Activated CD4-positive, alpha-beta T cell treated with anti-CD3 and anti-CD28 coated beads for 1 hour (primary cell): ENCODE data around the gene SDF2L1.
A peak's percentile ranks its signal among the peaks of the same experiment; 100 is the strongest.
"Not testable (repeated sequence)": the region's sequence is repeated elsewhere in the genome, so short reads cannot be mapped to it uniquely, and the experiment has no call there.

Experiments used
- DNase-seq: peaks from one replicate; pipeline ENCODE4 v3.0.0-alpha.2; 2020

SDF2L1 gene

DNA sequence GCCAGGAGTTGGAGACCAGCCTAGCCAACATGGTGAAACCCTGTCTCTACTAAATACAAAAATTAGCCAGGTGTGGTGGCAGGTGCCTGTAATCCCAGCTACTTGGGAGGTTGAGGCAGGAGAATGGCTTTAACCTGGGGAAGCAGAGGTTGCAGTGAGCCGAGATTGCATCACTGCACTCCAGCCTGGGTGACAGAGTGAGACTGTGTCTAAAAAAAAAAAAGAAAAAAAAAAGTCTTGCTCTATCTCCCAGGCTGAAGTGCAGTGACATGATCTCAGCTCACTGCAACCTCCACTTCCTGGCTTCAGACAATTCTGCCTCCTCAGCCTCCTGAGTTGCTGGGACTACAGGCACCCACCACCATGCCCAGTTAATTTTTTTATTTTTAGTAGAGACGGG is 4.7 kb upstream of the SDF2L1 start:
- not testable (repeated sequence) for DNase-seq

DNA sequence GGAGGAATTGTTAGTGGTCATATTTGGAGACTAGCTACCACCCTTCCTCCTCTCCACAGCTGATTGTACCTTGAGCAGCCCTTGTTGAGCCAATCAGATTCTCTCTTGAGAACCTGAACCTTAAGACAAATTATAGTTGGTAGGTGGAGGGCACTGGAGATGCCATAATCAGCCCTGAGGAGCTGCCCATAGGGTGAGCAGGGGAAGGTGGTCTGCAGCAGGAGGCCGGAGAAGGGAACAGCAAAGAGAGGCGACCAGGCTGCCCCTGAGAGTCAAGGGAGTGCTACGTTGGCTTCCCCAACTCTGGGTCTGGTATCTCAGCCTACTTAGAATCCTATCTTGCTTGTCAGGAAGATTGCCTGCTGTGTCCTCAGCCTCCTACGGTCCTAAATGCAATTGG is 2.7 kb upstream of the SDF2L1 start:
- no peak for DNase-seq

DNA sequence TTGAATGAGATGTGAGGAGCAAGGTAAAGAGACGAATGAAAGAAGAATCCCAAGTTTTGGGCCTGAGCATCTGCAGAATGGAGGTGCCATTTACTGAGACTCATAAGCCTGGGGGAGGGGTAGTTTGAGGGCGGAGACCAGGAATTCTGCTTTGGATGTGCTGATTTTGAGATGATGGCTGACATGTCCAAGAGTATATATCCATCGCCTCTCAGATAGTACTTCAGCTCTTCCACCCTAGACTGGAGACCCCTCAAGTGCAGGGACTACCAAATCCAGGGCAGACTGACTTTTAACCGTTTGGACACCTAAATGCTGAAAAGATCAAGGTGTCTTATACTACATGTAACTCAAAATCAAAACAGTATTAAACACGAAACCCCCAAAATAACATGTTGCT is 1.3 kb upstream of the SDF2L1 start:
- DNase-seq: no peak

DNA sequence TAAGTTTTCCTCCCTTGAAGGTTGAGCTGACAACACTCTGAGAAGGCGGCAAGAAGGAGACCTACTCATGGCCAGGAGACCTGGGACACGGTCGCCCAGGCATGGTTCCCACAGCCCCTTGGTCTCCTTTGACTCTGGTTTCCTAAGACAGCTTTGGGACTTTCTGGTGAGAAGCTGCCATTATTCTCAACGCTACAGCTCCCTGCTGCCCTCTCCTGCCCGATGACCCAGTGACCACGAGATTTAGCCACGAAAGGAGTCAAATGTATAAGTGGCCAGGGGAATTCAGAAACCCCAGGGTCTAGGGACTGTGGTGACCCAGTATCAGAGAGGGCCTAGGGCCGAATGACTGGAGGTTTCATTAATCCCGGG is 699 bp upstream of the SDF2L1 start:
- DNase-seq: no peak

DNA sequence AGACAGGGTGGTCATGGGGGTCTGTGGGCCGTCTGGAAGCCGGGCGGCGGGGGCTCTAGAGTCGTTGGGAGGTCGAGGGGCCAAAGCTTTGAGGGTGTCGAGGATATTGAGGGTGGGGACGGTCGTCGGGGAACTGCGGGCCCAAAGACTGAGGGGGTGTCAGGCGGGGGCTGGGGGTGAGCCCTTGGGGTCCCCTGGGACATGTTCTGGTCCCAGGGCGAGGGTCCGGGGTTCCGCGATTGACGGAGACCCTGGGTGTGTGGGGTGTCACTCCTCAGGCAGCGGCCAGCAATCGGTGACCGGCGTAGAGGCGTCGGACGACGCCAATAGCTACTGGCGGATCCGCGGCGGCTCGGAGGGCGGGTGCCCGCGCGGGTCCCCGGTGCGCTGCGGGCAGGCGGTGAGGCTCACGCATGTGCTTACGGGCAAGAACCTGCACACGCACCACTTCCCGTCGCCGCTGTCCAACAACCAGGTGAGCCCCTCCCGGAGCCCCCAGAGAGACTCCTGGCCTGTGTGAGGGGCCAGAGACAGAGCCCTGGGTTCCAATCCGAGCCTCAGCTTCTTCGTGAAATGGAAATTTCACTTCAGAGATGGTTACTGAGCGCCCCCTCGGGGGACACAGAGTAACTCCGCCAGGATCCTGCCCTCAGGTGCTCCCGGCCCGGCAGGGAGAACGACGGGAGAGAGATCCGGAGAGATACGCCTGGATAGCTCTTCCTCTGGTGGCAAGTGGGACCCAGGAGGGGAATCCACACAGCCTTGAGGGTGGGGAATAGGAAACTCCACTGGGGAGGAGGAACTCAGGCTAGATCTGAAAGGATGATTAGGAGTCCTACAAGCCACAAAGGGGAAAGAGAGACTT is 714 bp downstream of the SDF2L1 start:
- peak; percentile 39 for DNase-seq

DNA sequence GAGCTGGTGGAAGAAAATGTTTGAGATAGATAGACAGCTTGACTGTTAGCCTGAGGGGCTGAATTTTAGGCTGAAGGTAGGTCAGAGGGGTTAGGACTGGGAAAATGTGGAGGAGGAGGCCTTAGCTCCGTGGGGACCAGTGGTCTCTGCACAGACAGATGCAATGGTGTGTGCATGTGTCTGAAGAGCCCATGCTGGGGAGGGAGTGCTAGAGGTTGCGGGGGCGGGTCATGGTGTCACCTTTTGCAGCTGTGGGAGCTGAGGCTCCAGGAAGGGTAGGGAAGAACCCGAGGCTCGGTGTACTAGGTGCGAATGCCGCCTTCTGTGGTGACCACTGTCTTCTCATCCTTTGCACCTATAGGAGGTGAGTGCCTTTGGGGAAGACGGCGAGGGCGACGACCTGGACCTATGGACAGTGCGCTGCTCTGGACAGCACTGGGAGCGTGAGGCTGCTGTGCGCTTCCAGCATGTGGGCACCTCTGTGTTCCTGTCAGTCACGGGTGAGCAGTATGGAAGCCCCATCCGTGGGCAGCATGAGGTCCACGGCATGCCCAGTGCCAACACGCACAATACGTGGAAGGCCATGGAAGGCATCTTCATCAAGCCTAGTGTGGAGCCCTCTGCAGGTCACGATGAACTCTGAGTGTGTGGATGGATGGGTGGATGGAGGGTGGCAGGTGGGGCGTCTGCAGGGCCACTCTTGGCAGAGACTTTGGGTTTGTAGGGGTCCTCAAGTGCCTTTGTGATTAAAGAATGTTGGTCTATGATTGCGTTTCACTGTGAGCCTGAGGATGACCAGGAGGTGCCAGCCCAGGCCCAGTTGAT is 1.6 kb downstream of the SDF2L1 start:
- no peak for DNase-seq

DNA sequence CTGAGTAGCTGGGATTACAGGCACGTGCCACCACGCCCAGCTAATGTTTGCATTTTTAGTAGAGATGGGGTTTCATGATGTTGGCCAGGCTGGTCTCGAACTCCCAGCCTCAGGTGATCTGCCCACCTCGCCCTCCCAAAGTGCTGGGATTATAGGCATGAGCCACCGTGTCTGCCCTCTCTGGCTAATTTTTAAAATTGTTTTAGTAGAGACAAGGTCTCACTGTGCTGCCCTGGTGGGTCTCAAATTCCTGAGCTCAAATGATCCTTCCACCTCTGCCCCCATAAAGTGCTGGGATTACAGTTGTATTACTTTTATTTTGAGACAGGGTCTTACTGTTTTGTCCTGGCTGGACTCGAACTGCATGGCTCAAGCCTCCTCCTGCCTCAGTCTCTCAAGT is 3.4 kb downstream of the SDF2L1 start:
- not testable (repeated sequence) for DNase-seq

DNA sequence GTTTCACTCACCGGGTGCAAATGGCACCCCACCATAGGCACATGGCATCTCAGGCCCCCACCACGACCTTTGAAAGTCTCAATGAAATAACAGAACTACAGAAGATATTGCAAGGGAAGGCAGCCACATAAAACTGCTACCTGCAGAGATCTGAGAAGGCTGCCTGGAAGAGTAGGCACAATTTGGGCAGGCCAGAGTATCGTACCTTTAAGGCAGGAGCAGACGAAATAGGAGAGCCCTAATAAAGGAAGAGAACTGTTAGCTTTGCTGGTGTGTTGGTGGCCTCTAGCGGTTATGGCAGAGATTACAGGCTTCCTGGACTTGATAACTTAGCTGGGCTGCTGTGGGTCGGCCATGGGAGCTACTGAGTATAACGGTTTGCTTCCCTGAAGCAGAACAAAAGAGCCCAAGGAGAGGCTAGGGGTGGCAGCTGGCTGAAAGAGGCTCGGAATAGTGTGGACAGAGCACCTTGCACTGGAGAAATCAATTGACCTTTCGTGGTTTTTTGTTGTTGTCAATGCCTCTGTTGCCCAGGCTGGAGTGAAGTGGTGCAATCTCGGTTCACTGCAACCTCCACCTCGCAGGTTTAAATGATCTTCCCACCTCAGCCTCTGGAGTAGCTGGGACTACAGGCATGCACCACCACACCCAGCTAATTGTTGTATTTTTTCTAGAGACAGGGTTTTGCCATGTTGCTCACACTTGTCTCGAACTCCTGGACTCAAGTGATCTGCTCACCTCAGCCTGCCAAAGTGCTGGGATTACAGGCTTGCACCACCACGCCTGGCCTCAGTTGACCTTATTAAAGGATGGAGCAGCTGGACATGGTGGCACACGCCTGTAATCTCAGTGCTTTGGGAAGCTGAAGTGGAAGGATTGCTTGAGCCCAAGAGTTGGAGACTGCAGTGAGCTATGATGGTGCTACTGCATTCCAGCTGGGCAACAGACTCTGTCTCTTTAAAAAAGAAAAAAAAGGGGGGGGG is 4.8 kb downstream of the SDF2L1 start:
- peak; percentile 66 for DNase-seq

DNA sequence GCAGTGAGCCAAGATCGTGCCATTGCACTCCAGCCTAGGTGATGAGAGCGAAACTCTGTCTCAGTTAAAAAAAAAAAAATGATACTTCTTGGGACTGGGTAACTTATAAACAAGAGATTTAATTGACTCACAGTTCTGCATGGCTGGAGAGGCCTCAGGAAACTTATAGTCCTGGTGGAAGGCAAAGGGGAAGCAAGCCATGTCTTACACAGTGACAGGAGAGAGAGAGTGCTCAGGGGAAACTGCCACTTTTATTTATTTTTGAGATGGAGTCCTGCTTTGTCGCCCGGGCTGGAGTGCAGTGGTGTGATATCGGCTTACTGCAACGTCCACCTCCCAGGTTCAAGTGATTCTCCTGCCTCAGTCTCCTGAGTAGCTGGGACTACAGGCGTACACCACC is 8.2 kb downstream of the SDF2L1 start:
- no peak for DNase-seq

DNA sequence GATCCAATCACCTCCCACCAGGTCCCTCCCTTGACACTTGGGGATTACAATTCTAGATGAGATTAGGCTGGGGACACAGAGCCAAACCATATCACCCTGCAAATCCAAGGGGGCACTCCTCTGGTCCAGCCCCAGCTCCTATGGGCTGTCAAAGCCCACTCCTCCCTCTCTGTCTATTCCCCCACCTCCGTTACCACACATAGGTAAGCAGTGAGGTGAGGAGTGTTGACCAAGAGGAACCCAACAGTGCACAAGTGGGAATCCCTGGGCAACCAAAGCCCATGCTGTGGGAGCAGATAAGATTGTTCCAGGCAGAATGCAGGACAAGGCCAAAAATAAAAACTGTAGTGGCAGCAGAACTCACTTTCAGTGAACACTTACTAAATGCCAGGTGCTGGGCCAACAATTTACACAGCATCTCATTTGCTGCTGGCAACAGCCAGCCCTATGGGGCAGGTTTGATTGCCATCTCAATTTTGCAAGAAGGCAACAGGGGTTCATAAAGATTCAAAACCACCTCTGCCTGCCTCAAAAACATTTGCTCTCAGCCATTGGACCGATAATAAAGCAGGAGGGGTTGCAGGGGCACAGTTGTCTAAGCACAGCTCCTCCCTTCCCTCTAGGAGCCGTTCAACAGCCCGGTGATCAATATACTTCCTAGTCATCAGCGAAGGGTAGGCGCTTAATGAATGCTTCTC is 8.9 kb downstream of the SDF2L1 start:
- DNase-seq: no peak

DNA sequence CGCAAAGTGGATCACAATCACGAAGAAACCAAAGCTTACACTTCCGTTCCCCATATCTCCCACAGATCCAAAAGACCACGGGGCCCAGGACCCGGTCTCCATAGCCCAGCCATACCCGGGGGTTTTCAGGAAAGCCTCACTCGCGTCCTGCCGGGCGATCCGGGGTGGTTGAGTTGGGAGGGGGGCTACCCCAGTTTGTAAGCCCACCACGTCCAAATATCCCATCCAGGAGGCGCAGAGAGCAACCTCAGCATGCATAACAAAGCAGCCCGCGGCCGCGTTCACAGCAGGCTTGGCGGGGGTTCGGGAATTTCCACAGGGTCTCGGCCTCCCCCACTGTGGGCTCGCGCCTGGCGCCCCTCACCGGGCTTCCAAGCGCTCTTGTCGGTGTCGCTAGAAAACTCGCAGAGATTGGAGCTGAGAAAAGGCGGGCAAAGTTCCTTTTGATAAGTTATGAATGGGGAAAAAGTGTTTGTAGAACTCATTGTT is 9.5 kb downstream of the SDF2L1 start:
- no peak for DNase-seq

DNA sequence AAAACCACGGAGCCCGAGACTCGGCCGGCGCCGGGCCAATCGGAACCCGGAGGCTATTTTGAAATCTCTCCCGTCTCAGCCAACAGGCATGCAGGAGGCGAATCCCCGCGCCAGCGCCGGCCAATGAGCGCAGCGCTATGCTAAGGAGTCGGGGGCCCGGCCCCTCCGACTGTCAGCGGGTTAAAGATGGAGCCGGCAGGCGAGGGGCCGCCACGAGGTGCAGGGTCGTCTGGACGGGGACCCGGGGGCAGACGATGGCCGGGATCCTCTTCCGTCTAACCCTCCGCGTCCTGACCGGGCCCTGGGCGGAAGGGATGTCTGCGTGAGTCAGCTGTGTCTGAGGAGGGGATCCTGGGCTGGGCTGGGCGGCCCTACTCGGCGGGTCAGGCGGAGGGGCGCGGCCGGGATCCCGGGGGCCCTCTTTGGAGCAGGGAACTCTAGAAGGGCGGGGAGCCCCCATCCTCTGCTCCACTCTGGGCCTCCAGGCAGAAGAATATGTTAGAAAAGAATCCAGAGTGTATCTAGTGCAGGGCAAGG is 10.0 kb downstream of the SDF2L1 start:
- DNase-seq: peak; percentile 73

DNA sequence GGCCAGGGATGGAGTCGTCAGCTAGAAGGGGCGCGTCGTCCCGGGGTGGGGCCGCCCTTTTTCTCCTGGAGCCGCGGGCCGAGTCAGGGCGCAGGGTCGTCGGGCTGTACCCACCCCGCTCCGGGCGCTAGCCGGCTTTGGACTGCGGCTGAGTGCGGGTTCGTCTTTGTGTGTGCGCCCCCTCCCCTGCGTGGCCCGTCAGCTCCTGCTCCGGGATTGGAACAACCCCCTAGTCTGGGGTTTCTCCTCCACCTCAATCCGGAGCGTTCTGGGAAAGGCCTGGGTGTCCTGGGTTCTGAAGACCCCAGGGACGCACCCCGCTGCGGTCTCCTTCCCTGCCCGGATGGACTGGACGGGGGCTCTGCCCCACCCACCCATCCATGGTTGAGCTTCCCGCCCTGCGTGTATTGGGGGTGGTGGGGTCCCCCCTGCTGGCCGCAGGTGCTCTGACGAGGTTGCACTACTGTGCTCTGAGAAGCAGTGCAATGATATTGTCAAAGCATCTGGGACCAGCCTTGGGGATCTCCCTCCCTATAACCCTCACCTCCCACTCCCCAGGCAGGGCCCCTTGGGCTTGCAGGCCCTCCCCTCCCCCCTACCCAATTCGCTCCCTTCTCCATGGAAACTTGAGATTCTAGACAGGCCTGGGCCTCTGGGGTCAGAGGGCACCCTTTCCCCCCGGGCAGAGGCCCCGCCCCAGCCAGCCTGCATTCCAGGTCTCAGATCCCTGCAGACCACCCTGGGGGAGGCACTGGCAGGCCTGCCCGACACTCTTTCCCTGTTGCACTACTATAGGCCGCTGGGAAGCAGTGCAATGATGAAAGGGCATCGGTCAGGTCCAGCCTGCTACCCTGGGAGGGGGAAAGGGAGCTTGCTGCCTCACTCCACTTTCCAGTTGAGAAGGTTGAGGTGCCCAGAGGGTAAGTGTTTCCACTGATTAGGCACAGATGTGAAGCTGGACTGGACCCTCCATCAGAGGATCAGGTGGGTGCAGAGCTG is 10.7 kb downstream of the SDF2L1 start:
- no peak for DNase-seq

DNA sequence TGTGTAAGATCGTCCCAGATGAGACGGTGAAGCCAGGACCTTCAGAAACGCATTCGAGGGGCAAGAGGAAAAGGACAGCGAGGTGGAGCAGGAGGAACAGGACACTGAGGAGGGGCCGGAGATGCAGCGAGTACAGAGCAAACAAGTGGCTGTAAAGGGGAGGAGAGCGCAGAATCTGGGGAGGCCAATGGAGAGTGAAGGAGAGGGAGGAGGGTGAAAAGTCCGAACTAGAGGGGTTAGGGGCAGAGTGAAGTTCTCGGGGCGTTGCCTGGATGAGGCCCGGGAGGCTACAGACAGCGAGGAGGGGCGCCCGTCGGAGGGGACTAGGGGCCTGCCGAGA is 14.9 kb downstream of the SDF2L1 start:
- DNase-seq: no peak

DNA sequence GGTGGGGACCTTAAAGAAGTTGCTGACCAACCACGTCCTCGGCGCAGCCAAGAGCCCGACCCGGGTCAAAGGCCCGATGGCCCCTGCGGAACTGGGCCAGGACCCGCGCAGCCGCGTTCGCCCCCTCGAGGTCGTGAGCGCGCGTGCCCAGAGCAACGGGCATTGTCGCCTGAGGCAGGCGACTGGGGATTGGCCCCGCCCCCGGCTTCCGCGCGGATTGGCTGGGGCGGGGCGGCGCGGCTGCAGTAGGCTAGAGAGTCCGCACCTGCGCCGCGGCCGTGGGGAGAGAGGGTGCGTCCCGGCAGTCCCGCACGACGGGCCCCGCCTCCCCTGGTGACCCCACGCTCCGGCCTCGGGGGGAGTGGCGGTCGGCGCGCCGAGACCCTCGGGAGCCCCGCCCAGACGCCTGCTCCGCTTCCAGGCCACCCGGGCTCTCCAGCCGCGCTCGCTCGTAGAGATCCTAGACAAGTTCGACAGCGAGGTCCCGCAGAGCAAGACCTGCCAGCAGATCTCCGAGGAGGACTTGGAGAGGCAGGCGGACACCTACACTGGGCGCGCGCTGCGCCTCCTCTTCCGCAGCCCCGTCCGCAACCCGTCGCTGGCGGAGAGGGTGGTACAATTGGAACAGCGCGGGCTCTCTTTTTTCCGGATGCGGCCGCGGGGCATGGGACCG is 15.4 kb downstream of the SDF2L1 start:
- DNase-seq: peak; percentile 55

DNA sequence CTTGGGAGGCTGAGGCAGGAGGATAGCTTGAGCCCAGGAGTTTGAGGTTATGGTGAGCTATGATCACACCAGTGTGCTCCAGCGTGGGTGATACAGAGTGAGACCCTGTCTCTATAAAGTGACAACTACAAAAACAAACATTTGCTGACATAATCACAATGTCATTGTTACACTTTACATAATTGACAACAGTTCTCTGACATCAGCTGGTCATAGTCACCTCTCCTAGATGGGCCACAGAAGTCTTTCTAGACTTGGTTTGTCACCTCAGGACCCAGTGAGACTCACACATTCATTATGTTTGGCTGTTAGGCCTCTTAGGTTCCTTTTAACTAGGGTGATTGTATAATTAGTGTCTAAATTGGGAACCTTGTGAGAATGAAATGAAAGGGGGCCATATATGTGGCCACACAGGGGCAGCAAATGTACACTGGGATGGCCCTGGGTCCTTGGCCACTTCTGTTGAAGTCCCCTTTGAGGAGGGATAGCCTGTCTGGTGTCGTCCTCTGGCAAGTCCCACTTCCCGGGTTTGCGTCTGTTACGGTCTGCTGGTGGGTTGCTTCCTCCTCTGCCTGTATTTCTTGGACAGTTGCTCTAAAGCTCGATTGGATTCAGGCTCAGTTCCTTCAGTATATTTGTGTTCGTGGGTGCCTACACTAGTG is 17.9 kb downstream of the SDF2L1 start:
- no peak for DNase-seq

DNA sequence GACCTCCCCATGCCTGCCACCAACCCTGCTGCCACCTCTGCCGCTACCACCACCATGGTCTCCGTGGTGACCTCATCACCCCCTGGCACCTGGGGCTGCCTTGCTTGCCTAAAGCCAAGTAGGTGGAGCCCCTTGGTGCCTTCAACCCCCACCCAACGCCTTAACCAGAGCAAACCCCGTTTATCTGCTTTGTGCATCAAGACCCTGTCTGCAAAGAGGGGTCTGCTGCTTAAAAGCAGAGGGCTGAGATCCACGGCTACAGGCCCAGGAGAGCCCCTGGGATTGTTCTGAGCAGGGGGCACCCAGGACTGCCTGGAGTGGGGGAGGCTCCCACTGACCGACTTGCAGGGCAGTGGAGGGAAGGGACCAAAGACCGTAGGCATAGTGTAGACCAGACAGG is 18.8 kb downstream of the SDF2L1 start:
- no peak for DNase-seq

DNA sequence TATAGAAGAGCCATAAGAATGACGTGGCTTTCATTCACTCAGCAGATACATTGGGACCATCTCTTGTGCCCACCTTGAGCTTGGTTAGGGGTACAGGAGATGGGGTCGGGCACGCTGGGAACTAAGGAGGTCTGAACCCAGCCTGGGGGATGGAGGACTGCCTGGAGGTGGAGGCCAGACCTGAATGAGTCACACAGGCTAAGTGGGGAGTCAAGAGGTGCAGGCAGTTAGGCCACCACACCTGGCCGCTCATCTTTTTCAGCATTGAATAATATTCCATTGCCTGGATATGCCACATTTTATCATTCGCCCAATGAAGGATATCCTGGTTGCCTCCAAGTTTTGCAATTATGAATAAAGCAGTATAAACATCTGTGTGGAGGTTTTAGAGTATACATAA is 19.9 kb downstream of the SDF2L1 start:
- no peak for DNase-seq

DNA sequence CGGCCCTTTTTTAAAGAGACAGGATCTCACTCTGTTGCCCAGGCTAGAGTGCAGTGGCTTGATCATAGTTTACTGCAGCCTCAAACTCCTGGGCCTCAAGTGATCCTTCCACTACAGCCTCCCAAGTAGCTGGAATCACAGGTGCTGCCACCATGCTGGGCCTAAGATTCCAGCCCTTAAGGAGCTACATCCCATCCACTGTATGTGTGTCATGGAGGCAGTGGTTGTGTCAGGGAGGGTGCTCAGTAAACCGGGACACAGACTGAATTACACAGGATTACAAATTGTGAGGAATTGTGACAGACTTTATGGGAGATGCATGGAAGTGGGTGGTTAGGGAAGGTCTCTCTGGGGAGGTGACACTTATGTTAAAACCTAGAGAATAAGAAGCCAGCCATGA is 21.6 kb downstream of the SDF2L1 start:
- DNase-seq: no peak
